IPS DF 6.9 (cell line): ENCODE measurements around the gene IL1RAPL1.

ENCODE experiments used
- DNase-seq: peaks from one replicate; pipeline ENCODE4 v3.0.0-alpha.2; 2013; ENCODE audit warnings: low read depth, low spot score
- H3K27ac ChIP-seq: one replicate; pipeline ENCODE4 v1.5.1; 2013; ENCODE audit warnings: low read length, control low read depth
- H3K27me3 ChIP-seq: 2 replicates; pipeline ENCODE4 v1.6.1; 2013; ENCODE audit warnings: mild to moderate bottlenecking, low read length; ENCODE audit not compliant: control insufficient read depth, insufficient read depth
- H3K36me3 ChIP-seq: 2 replicates; pipeline ENCODE4 v1.6.1; 2013; ENCODE audit warnings: low read length; ENCODE audit not compliant: control insufficient read depth, insufficient read depth
- H3K4me1 ChIP-seq: 2 replicates; pipeline ENCODE4 v1.6.1; 2013; ENCODE audit warnings: low read length; ENCODE audit not compliant: control insufficient read depth, insufficient read depth
- H3K4me3 ChIP-seq: 2 replicates; pipeline ENCODE4 v1.5.1; 2013; ENCODE audit warnings: mild to moderate bottlenecking, low read length
- H3K9me3 ChIP-seq: 2 replicates; pipeline ENCODE4 v1.6.1; 2013; ENCODE audit warnings: low read length, inconsistent platforms; ENCODE audit not compliant: control insufficient read depth, insufficient read depth
- WGBS: extraction: QIAGEN DNeasy Blood & Tissue Kit; methylation state at CpG from one replicate; pipeline ENCODE4 v1.1.7; 2013; ENCODE audit warnings: mixed read lengths, missing lambda C conversion rate; ENCODE audit not compliant: insufficient read length, insufficient coverage; 5-methylcytosine and 5-hydroxymethylcytosine counted together

IL1RAPL1 gene

DNA sequence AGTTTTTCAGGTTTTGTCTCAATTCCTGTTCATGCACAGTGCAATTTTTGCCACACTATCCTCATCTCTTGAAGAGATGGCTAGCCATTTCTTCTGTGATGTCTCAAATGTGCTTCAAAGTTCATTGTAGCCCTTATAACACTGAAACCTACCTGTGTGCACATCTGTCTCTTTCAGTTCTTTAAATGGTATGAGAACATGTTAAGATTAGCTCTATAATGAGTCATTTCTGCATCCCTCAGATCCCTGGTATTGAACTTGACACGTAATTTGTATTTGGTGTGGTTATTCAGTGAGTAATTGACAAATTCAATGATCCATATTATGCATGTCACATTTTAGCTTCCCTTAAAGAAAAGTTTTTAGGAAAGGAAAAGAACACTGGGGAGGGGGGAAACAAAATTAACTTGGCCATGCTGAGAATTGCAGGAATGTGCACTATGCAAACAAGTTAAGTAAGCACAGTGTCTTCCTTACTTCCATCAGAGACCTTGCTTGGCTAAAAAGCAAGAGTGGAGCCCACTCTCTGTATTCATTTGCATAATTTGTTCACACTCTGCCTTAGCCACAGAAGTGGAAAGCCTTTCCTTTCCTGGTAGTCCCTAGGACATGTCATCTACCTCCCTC lies 968.3 kb downstream of the IL1RAPL1 start:
- H3K4me3 ChIP-seq = no peak overlapping the region
- WGBS = no CpG with 5 or more reads among the region's 1 CpG
- no peak overlapping the region for H3K27ac ChIP-seq
- H3K4me1 ChIP-seq = no peaks in the 10 kb centered on the region
- no peaks in the 10 kb centered on the region for H3K36me3 ChIP-seq
- DNase-seq = no peak
- no peaks in the 10 kb centered on the region for H3K9me3 ChIP-seq
- no peaks in the 10 kb centered on the region for H3K27me3 ChIP-seq

DNA sequence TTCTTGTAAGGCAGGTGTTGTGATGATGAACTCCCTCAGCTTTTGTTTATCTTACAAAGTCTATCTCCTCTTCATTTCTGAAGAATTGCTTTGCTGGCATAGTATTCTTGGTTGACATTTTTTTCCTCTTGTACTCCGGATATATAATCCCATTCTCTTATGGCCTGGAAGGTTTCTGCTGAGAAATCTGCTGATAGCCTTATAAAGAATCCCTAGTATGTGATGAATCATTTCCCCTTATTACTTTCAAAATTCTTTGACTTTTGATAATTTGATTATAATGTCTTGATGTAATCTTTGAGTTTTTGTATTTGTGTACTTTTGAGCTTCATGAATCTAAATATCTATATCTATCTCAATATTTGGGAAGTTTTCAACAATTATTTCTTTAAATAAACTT lies 972.8 kb downstream of the IL1RAPL1 start:
- no peaks in the 10 kb centered on the region for H3K4me1 ChIP-seq
- WGBS = no CpG with 5 or more reads among the region's 1 CpG
- no peaks in the 10 kb centered on the region for H3K36me3 ChIP-seq
- no peak overlapping the region for H3K4me3 ChIP-seq
- no peaks in the 10 kb centered on the region for H3K9me3 ChIP-seq
- no peak for DNase-seq
- H3K27ac ChIP-seq = no peak overlapping the region
- H3K27me3 ChIP-seq = no peaks in the 10 kb centered on the region

DNA sequence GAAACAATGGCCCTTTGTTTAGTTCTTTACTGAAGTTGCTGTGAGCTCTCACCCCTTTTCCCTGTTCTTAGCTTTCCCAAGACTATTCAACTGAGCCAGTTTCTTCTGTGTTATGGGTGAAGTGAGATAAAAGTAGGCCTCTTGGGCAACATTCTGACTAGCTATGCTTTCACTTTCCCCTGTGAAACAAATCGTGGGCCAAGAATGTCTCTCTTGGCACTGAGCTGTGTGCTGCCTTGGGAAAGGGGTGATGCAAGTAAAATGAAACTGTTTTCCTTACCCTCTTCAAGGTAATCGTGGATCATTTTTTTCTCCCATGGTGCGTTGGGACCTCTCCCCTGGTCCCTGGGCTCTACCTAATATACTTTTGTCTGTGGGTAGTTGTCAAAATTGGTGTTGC lies 974.2 kb downstream of the IL1RAPL1 start:
- H3K9me3 ChIP-seq = no peaks in the 10 kb centered on the region
- H3K4me1 ChIP-seq = no peaks in the 10 kb centered on the region
- H3K27ac ChIP-seq = no peak overlapping the region
- no CpG with 5 or more reads among the region's 3 CpGs for WGBS
- no peak for DNase-seq
- H3K36me3 ChIP-seq = no peaks in the 10 kb centered on the region
- no peak overlapping the region for H3K4me3 ChIP-seq
- H3K27me3 ChIP-seq = no peaks in the 10 kb centered on the region

DNA sequence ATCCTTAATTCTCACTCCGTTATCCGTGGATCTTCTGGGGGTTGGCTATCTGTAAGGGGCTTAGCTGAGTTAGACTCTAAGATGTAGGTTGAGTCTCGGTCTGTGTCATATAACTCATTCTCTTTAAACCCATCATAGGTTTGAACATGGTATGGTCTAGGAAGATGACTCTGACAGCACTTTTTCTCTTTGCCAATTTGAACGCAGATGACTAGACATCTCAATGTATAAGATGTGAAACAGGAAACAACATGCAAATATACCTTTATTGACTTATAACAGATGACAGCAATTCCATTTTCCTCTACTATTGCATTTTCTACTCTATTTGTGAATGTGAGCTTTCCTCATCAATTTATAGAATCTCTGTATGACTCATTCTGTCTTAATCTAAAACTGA lies 993.3 kb downstream of the IL1RAPL1 start:
- Histone ChIP-seq H3K27me3 (no peaks in the 10 kb centered on the region), H3K36me3 (no peaks in the 10 kb centered on the region), H3K4me1 (no peaks in the 10 kb centered on the region), H3K27ac (no peak overlapping the region), H3K4me3 (no peak overlapping the region), H3K9me3 (no peaks in the 10 kb centered on the region)
- DNase-seq = no peak
- WGBS = no CpG with 5 or more reads among the region's 4 CpGs

DNA sequence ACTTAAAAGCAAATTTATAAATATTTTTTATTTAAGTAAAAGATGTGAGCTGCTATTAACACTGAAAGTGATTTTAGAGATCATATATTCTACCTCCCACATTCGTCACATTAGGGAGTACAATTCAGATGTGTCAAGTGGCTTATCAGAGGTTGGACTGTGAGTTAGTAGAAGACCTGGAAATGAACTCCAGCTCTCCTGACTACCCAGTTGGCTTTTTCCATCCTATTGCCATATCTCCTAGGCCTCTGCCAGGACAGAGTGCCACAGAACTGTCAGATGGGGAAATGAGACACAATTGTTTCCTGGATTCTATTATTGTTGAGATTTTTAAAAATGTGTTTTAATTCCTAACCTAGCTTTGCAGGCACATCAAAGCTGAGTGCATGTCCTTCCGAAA lies 994.0 kb downstream of the IL1RAPL1 start:
- H3K4me1 ChIP-seq = no peaks in the 10 kb centered on the region
- DNase-seq = no peak
- no CpG with 5 or more reads among the region's 2 CpGs for WGBS

DNA sequence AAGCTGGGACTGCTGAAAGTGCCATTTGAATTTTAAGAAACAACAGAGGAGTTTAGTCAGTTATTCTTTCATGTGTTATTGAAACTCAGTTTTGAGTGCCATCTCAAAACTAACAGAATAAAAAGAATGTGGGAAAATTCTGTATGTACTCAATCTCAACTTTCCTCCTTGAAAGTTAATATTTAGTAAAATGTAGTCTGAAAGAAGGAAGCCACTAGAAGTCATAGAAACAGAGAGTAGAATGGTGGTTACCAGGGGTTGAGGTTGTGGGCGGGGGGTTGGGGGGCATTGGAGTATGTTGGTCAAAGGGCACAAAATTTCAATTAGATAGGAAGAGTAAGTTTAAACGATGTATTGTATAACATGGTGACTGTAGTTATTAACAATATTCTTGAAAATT lies 999.9 kb downstream of the IL1RAPL1 start:
- no peak overlapping the region for H3K27ac ChIP-seq
- H3K4me1 ChIP-seq = no peaks in the 10 kb centered on the region
- no peak overlapping the region for H3K4me3 ChIP-seq
- no peak for DNase-seq
- WGBS = 100% methylated on average over 1 of the region's 2 CpGs
- H3K36me3 ChIP-seq = no peaks in the 10 kb centered on the region
- no peaks in the 10 kb centered on the region for H3K9me3 ChIP-seq
- no peaks in the 10 kb centered on the region for H3K27me3 ChIP-seq

More for the DNA sequence above, 994.0 kb downstream of the IL1RAPL1 start:
- Histone ChIP-seq H3K4me3 (no peak overlapping the region), H3K27me3 (no peaks in the 10 kb centered on the region), H3K9me3 (no peaks in the 10 kb centered on the region), H3K27ac (no peak overlapping the region), H3K36me3 (no peaks in the 10 kb centered on the region)

DNA sequence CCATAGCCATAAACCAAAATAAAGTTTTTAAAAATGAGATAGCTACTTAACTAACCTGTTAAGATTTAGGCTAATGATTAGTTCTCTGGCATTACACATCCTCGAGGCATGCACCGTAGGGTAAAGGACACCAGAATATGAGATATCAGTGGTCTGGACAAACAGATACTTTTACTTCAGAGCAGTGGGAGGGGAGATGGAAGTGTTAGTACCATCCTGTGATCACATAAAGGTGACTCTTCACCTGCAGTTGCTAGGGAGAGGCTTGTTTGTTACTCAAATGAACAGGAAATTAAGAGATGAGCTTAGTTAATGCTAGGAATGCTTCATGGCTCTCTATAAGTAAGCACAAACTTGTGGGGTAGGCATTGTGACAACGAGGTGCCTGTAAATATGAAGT lies 1003.7 kb downstream of the IL1RAPL1 start:
- H3K9me3 ChIP-seq = no peaks in the 10 kb centered on the region
- H3K27ac ChIP-seq = no peak overlapping the region
- no peak overlapping the region for H3K4me3 ChIP-seq
- DNase-seq = no peak
- no peaks in the 10 kb centered on the region for H3K4me1 ChIP-seq
- H3K36me3 ChIP-seq = no peaks in the 10 kb centered on the region
- no CpG with 5 or more reads among the region's 3 CpGs for WGBS
- no peaks in the 10 kb centered on the region for H3K27me3 ChIP-seq

DNA sequence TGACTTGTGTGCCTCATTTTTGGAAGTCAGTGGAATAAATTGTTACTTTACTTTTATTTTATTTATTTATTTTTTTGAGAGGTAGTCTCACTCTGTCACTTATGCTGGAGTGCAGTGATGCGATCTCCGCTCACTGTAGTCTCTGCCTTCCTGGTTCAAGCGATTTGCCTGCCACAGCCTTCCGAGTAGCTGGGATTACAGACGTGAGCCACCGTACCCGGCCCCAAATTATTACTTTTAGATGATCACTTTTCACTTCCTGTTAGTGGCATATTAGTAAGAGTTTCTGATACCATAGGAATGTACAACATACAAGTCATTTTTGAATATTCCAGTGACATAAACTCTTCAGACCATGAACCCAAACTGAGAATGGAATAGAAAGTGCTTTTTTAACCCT lies 1017.1 kb downstream of the IL1RAPL1 start:
- Histone ChIP-seq H3K36me3 (no peaks in the 10 kb centered on the region), H3K27ac (no peak overlapping the region), H3K4me1 (no peaks in the 10 kb centered on the region), H3K9me3 (no peaks in the 10 kb centered on the region), H3K4me3 (no peak overlapping the region), H3K27me3 (no peaks in the 10 kb centered on the region)
- no peak for DNase-seq
- WGBS = no CpG with 5 or more reads among the region's 7 CpGs

DNA sequence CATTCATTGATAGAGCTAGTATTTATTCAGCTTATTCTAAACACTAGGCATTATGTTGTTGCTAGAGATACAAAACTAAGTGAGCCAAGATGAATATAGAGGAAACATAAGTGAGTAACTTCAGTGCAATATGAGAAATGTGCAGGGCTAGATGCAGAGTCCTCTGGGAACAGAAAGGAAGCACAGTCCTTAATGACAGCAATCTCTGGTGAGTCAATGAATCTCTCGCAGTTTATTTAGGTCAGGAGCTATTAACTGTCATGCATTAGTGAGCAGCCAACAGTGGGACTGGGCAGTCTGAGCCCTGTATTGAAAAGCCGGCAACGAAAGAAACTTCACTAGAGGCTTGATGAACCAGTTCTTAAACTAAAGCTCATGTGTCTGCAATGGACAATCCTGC lies 1030.0 kb downstream of the IL1RAPL1 start:
- no peak for DNase-seq
- WGBS = no CpG with 5 or more reads among the region's 3 CpGs
- H3K36me3 ChIP-seq = no peaks in the 10 kb centered on the region
- H3K9me3 ChIP-seq = no peaks in the 10 kb centered on the region
- H3K4me1 ChIP-seq = no peaks in the 10 kb centered on the region
- H3K4me3 ChIP-seq = no peak overlapping the region
- no peak overlapping the region for H3K27ac ChIP-seq
- no peaks in the 10 kb centered on the region for H3K27me3 ChIP-seq

- no peaks in the 10 kb centered on the region for H3K36me3 ChIP-seq
- H3K4me3 ChIP-seq = no peak overlapping the region
- no peaks in the 10 kb centered on the region for H3K27me3 ChIP-seq
- H3K27ac ChIP-seq = no peak overlapping the region
- DNase-seq = no peak
- H3K4me1 ChIP-seq = no peaks in the 10 kb centered on the region
- WGBS = no CpG with 5 or more reads among the region's 4 CpGs
- H3K9me3 ChIP-seq = no peaks in the 10 kb centered on the region
These were observed 1030.5 kb downstream of the IL1RAPL1 start for GRCh38 chrX:29617725-29618124.

DNA sequence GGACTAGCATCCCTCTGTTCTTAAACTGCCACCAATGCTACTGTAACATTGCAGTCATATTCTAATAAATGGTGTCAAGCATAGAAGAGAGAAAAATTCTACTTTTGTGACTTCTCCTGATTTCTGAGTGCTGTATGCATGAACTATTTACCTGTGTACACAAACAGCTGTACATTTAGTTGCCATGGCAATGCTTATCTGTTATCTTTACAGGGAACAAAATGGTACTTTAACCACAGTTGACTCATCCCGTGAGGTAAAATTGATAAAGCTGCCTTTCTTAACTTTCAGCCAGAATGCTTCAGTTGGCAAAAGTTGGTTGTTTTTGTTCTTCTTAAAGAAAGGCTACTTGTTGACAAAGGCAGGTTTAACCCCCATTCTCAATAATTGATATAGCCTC lies 1040.6 kb downstream of the IL1RAPL1 start:
- H3K27ac ChIP-seq = no peak overlapping the region
- DNase-seq = no peak
- H3K4me3 ChIP-seq = no peak overlapping the region
- H3K27me3 ChIP-seq = no peaks in the 10 kb centered on the region
- H3K36me3 ChIP-seq = no peaks in the 10 kb centered on the region
- H3K9me3 ChIP-seq = no peaks in the 10 kb centered on the region
- no peaks in the 10 kb centered on the region for H3K4me1 ChIP-seq
- WGBS = no CpG with 5 or more reads among the region's 1 CpG
